Measurements from ENCODE around the gene AFF3. TPM values are rescaled to one million over a fixed set of nuclear protein-coding genes. Genes with fewer than 3 reads are reported as not detected.

Gene AFF3
- total and polyA plus RNA-seq, 2 of the 13 experiments (the other 11 are each of a cell fraction or from before 2014, with no cell fraction given) = not detected

DNA sequence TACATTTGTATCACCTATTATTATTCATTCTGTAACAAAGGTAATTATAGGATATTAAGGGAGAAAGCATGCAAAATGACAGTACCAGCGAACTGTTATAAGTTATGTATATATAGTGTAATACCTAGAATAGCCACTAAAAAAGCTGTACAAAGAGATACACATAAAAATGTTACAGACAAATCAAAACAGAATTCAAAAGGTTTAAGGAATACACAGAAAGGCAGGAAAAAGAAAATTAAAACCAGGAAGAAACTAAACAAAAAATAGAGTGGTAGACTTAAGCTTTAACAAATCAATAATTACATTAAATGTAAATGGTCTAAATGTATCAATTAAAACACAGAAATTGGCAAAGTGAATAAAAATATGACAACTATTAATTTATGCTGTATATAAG lies 476.1 kb downstream of the AFF3 start:
- intact Hi-C loops (cut with micrococcal nuclease; ENCODE audit: unreplicated experiment) = no loop called here
- Histone ChIP-seq H3K4me2 (ENCODE audit: low read depth, low read length) (no peak overlapping the region), H3K27me3 (ENCODE audit: control insufficient read depth in 1 of 2, insufficient read depth in 2 of 2, low read length in 2 of 2) (no peaks in the 10 kb centered on the region), H2AFZ (ENCODE audit: low read length) (no peak overlapping the region), H3K79me2 (ENCODE audit: insufficient read depth, low read length) (no peaks in the 10 kb centered on the region), H3K4me1 (ENCODE audit: insufficient read depth, low read length) (no peaks in the 10 kb centered on the region), H3K36me3 (replicated peaks in 1 of 2; ENCODE audit: control insufficient read depth in 1 of 2, insufficient read depth in 2 of 2, low read length in 2 of 2) (no peaks in the 10 kb centered on the region), H3K9ac (ENCODE audit: insufficient read depth, low read depth, low read length) (no peak overlapping the region), H3K9me3 (ENCODE audit: low read length) (no peaks in the 10 kb centered on the region), H3K4me3 (replicated peaks in 1 of 3; ENCODE audit: insufficient read depth in 1 of 3, low read depth in 2 of 3, low read length in 3 of 3) (no peak overlapping the region), H3K27ac (ENCODE audit: extremely low read length, insufficient read depth, low read length) (no peak overlapping the region), H4K20me1 (ENCODE audit: insufficient read depth, low read length) (no peaks in the 10 kb centered on the region)
- WGBS (ENCODE audit: low lambda C conversion rate) = 21% methylated on average over 1 of the region's 1 CpG
- in situ Hi-C loops (cut with HindIII; ENCODE audit: extremely low pct_ligation_motif_present, low pct_unique_long_range_greater_than_20kb) = no loop called here
- ChIA-PET CTCF (ENCODE audit: low intra/inter-chr PET ratio, low total read pairs) (no interaction called here), POLR2A (no interaction called here)
- TF ChIP-seq NFE2 (CRISPR knock-in tag; IDR thresholded peaks at IDR 0.05) = no peak
- TF ChIP-seq, protein P1, sequence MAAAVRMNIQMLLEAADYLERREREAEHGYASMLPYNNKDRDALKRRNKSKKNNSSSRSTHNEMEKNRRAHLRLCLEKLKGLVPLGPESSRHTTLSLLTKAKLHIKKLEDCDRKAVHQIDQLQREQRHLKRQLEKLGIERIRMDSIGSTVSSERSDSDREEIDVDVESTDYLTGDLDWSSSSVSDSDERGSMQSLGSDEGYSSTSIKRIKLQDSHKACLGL (CRISPR knock-in tag; IDR thresholded peaks at IDR 0.05) = no peak
- no peak for TF ChIP-seq ZNF329 (CRISPR knock-in tag; IDR thresholded peaks at IDR 0.05; ENCODE audit: low read depth)
- FAIRE-seq (no peak), ATAC-seq (no peak), DNase-seq (ENCODE audit: low spot score) (no peak)
- no TSS peak for BruUV-seq (replicated peaks)

DNA sequence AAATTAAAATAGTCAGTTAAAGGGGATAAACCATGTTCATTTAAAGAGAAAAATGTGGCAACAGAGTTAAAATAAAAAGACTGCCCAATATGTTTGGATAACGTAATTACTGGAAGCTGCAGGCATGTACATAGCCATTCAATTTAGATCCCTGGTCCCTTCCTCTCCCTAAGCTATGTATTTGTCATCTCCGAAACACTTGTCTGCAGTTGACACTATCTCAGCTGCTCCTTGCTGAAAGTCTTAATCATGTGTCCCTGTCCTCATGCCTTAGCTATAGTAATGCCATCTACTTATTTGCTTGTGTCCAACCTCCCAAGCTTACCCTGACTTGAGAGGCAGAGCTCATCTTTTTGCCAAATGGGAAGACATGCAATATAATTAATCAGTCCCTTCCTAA lies 478.7 kb downstream of the AFF3 start:
- no peak for TF ChIP-seq MZF1 (CRISPR knock-in tag; IDR thresholded peaks at IDR 0.05; ENCODE audit: borderline replicate concordance)
- TF ChIP-seq, protein P2, sequence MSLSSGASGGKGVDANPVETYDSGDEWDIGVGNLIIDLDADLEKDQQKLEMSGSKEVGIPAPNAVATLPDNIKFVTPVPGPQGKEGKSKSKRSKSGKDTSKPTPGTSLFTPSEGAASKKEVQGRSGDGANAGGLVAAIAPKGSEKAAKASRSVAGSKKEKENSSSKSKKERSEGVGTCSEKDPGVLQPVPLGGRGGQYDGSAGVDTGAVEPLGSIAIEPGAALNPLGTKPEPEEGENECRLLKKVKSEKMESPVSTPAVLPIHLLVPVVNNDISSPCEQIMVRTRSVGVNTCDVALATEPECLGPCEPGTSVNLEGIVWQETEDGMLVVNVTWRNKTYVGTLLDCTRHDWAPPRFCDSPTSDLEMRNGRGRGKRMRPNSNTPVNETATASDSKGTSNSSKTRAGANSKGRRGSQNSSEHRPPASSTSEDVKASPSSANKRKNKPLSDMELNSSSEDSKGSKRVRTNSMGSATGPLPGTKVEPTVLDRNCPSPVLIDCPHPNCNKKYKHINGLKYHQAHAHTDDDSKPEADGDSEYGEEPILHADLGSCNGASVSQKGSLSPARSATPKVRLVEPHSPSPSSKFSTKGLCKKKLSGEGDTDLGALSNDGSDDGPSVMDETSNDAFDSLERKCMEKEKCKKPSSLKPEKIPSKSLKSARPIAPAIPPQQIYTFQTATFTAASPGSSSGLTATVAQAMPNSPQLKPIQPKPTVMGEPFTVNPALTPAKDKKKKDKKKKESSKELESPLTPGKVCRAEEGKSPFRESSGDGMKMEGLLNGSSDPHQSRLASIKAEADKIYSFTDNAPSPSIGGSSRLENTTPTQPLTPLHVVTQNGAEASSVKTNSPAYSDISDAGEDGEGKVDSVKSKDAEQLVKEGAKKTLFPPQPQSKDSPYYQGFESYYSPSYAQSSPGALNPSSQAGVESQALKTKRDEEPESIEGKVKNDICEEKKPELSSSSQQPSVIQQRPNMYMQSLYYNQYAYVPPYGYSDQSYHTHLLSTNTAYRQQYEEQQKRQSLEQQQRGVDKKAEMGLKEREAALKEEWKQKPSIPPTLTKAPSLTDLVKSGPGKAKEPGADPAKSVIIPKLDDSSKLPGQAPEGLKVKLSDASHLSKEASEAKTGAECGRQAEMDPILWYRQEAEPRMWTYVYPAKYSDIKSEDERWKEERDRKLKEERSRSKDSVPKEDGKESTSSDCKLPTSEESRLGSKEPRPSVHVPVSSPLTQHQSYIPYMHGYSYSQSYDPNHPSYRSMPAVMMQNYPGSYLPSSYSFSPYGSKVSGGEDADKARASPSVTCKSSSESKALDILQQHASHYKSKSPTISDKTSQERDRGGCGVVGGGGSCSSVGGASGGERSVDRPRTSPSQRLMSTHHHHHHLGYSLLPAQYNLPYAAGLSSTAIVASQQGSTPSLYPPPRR (CRISPR knock-in tag; IDR thresholded peaks at IDR 0.05; ENCODE audit: borderline replicate concordance) = no peak
- Histone ChIP-seq H3K9ac (ENCODE audit: insufficient read depth, low read depth, low read length) (no peak overlapping the region), H3K27me3 (ENCODE audit: control insufficient read depth in 1 of 2, insufficient read depth in 2 of 2, low read length in 2 of 2) (no peaks in the 10 kb centered on the region), H3K9me3 (ENCODE audit: low read length) (no peaks in the 10 kb centered on the region), H4K20me1 (ENCODE audit: insufficient read depth, low read length) (no peaks in the 10 kb centered on the region), H3K79me2 (ENCODE audit: insufficient read depth, low read length) (no peaks in the 10 kb centered on the region), H2AFZ (ENCODE audit: low read length) (no peak overlapping the region), H3K36me3 (replicated peaks in 1 of 2; ENCODE audit: control insufficient read depth in 1 of 2, insufficient read depth in 2 of 2, low read length in 2 of 2) (no peaks in the 10 kb centered on the region), H3K4me3 (replicated peaks in 1 of 3; ENCODE audit: insufficient read depth in 1 of 3, low read depth in 2 of 3, low read length in 3 of 3) (no peak overlapping the region), H3K4me2 (ENCODE audit: low read depth, low read length) (no peak overlapping the region), H3K4me1 (ENCODE audit: insufficient read depth, low read length) (no peaks in the 10 kb centered on the region), H3K27ac (ENCODE audit: extremely low read length, insufficient read depth, low read length) (no peak overlapping the region)
- DNase-seq (ENCODE audit: low spot score) (no peak), FAIRE-seq (no peak), ATAC-seq (no peak)
- BruUV-seq (replicated peaks) = no TSS peak
- intact Hi-C loops (cut with micrococcal nuclease; ENCODE audit: unreplicated experiment) (no loop called here), in situ Hi-C loops (cut with HindIII; ENCODE audit: extremely low pct_ligation_motif_present, low pct_unique_long_range_greater_than_20kb) (no loop called here)
- ChIA-PET POLR2A (interaction anchor here (0.6 kb wide), 1 partner anchor 380 kb away, joined by 4 read pairs; no protein-coding TSS in a partner anchor), CTCF (ENCODE audit: low intra/inter-chr PET ratio, low total read pairs) (no interaction called here)
- 5% methylated on average over 2 of the region's 2 CpGs for WGBS (ENCODE audit: low lambda C conversion rate)

Data from HepG2 (cell line).